GM12875 (cell line): ENCODE measurements around the gene PGLYRP4.
A peak's percentile ranks its signal among the peaks of the same experiment; 100 is the strongest.

Experiments used
- H3K4me3 ChIP-seq: one replicate; pipeline ENCODE4 v1.5.1; 2011; ENCODE audit warnings: low read depth, low read length, control low read depth
- TF ChIP-seq, protein P1 (sequence below): IDR thresholded peaks from 2 replicates; pipeline ENCODE4 v1.5.1; 2011; ENCODE audit warnings: low read depth, mild to moderate bottlenecking, control low read depth, inconsistent platforms, low read length, moderate library complexity, borderline replicate concordance; ENCODE audit not compliant: insufficient read depth

Gene PGLYRP4

GRCh38 chr1:153343811-153344717 is 4.6 kb downstream of the PGLYRP4 start:
- H3K4me3 ChIP-seq, result peak overlapping the region; percentile 56
- TF ChIP-seq, protein P1, sequence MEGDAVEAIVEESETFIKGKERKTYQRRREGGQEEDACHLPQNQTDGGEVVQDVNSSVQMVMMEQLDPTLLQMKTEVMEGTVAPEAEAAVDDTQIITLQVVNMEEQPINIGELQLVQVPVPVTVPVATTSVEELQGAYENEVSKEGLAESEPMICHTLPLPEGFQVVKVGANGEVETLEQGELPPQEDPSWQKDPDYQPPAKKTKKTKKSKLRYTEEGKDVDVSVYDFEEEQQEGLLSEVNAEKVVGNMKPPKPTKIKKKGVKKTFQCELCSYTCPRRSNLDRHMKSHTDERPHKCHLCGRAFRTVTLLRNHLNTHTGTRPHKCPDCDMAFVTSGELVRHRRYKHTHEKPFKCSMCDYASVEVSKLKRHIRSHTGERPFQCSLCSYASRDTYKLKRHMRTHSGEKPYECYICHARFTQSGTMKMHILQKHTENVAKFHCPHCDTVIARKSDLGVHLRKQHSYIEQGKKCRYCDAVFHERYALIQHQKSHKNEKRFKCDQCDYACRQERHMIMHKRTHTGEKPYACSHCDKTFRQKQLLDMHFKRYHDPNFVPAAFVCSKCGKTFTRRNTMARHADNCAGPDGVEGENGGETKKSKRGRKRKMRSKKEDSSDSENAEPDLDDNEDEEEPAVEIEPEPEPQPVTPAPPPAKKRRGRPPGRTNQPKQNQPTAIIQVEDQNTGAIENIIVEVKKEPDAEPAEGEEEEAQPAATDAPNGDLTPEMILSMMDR, result no peak

DNA sequence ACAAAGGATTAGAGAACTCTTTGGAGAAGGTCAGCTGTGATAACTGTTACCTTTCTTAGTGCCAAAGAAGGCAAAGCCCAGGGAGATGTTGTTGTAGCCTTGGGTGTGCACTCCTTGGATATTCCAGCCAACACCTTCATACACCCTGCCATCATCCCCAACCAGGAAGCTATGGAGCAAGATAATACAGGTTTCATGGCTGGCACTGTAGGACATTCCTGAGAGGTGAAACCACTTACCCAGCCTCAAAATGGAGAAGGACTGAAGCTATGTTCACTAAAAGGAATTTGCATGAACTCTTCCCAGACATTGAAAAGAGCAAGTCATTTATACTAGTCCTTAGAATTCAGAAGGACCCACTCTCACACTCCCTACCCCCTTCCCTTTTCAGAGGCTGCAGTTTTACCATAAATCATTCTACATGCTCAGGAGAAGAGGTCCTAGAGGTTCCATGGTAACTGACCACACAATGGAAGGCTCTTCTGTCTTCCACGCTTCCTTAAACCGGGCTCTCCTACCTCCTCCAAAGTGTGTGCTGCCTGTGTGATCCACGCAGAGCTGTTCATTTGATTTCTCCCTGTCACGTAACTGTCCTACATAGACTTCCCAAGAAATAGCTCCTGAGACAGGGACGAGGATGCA is 5.5 kb downstream of the PGLYRP4 start:
- peak overlapping the region; percentile 56 for H3K4me3 ChIP-seq
- TF ChIP-seq, protein P1, result no peak

- TF ChIP-seq, protein P1, result no peak
- peak overlapping the region; percentile 56 for H3K4me3 ChIP-seq
Observed at GRCh38 chr1:153342178-153342577, 6.5 kb downstream of the PGLYRP4 start.

GRCh38 chr1:153341431-153341934 is 7.2 kb downstream of the PGLYRP4 start:
- peak overlapping the region; percentile 56 for H3K4me3 ChIP-seq
- TF ChIP-seq, protein P1, result no peak

- TF ChIP-seq, protein P1, result no peak
Observed at GRCh38 chr1:153340356-153340755, 8.3 kb downstream of the PGLYRP4 start.

GRCh38 chr1:153339802-153340201 is 8.8 kb downstream of the PGLYRP4 start:
- no peak overlapping the region for H3K4me3 ChIP-seq
- TF ChIP-seq, protein P1, result no peak

More at GRCh38 chr1:153340356-153340755, 8.3 kb downstream of the PGLYRP4 start:
- no peak overlapping the region for H3K4me3 ChIP-seq
